ENCODE data around the gene HOXC10.

DNA sequence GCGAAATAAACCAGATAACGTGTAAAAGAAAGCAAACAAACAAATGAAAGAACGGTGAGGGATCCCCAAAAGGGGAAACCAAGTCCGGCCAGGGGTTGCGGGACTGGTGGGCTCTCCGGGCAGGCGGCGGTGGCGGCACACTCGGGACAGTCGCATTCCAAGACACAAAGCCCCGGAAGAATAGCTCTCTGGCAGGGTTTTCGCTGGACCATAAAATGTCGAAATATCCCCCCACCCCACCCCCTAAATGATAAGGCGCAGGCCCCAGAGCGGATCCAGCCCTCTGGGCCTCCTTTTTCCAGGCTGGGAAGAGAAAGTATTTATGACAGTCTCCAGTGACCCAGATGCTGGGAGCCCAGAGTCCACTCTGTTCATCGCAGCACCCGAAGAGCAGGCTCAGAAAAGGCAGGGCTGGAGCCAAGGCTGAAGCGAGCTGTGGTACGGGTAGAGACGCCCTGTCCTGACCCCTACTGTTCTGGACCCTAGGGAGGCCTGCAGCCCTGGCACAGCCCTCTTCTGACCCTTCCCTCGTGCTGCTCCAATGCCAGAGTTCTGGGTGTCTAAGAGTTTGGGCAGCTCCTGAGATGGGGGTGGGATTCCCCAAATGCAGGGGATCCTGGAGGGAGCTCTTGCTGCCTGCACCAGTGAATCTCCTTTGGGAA is 21.7 kb downstream of the HOXC10 start:
- no peak for TF ChIP-seq CTCF (IDR thresholded peaks at IDR 0.05; ENCODE audit: low read depth, low read length, poor library complexity, severe bottlenecking)
- no peak; the same call in none of the 2 replicates for TF ChIP-seq EZH2phosphoT487 (IDR thresholded peaks at IDR 0.05; ENCODE audit: borderline replicate concordance, low read length)

All from DOHH2 (cell line).